HCT116 (cell line): ENCODE measurements around the gene FLNA.
"Not testable (repeated sequence)": the region's sequence is repeated elsewhere in the genome, so short reads cannot be mapped to it uniquely, and the experiment has no call there.

Experiments used
- CEBPB ChIP-seq: IDR thresholded peaks from 2 replicates; pipeline ENCODE4 v1.6.1; 2012; ENCODE audit warnings: low read depth
- CTCF ChIP-seq, 3 experiments: fragments of 200-600 bp in 1 of 3; sonication (generic) in 1 of 3; IDR thresholded peaks in 2 of 3; conservative IDR thresholded peaks in 1 of 3; 2 replicates each; pipeline ENCODE4 v1.5.1; 2012 to 2017; ENCODE audit warnings: low read depth in 2 of 3, low read length in 2 of 3, antibody characterized with exemption in 1 of 3, borderline replicate concordance in 1 of 3, control low read depth in 1 of 3, mild to moderate bottlenecking in 1 of 3, mixed read lengths in 1 of 3, mixed run types in 1 of 3, moderate library complexity in 1 of 3; ENCODE audit not compliant: insufficient read depth in 1 of 3
- EGR1 ChIP-seq: IDR thresholded peaks from 2 replicates; pipeline ENCODE4 v1.6.1; 2012; ENCODE audit warnings: low read depth
- ELF1 ChIP-seq: IDR thresholded peaks from 2 replicates; pipeline ENCODE4 v1.6.1; 2012; ENCODE audit warnings: low read depth, borderline replicate concordance
- EZH2 ChIP-seq: fragments of 200-600 bp; sonication (generic); IDR thresholded peaks from 2 replicates; pipeline ENCODE4 v1.6.1; 2017; ENCODE audit warnings: antibody characterized with exemption, mixed run types
- JUND ChIP-seq: IDR thresholded peaks from 2 replicates; pipeline ENCODE4 v1.6.1; 2012
- POLR2A ChIP-seq: IDR thresholded peaks from 2 replicates; pipeline ENCODE4 v1.7.0; 2011; ENCODE audit warnings: borderline replicate concordance; ENCODE audit not compliant: insufficient read depth, insufficient read length; ENCODE audit errors: extremely low read depth
- POLR2AphosphoS5 ChIP-seq: IDR thresholded peaks from 2 replicates; pipeline ENCODE4 v1.6.1; 2011; ENCODE audit warnings: mild to moderate bottlenecking, low read depth, low read length, moderate library complexity
- RAD21 ChIP-seq: IDR thresholded peaks from 2 replicates; pipeline ENCODE4 v1.6.1; 2012; ENCODE audit warnings: low read depth, mild to moderate bottlenecking
- REST ChIP-seq: IDR thresholded peaks from 2 replicates; pipeline ENCODE4 v1.6.1; 2012; ENCODE audit warnings: low read depth
- SP1 ChIP-seq: IDR thresholded peaks from 2 replicates; pipeline ENCODE4 v1.6.1; 2012; ENCODE audit warnings: low read depth
- YY1 ChIP-seq: IDR thresholded peaks from 2 replicates; pipeline ENCODE4 v1.6.1; 2011; ENCODE audit warnings: low read length, low read depth, moderate library complexity, mild to moderate bottlenecking; ENCODE audit not compliant: insufficient replicate concordance; ENCODE audit errors: extremely low read depth
- ZNF274 ChIP-seq: fragments of 200-500 bp; sonication (Bioruptor generic); IDR thresholded peaks from 2 replicates; pipeline ENCODE4 v1.6.1; 2014; ENCODE audit warnings: mild to moderate bottlenecking, low read depth, low read length, inconsistent platforms

- not testable (repeated sequence) for TF ChIP-seq CEBPB; REST; SP1; ZNF274; RAD21; EGR1; POLR2A; CTCF (IDR thresholded peaks at IDR 0.05 in 2 of 3, conservative IDR thresholded peaks at IDR 0.05 in 1 of 3; ENCODE audit: borderline replicate concordance in 1 of 3, insufficient read depth in 1 of 3, low read depth in 2 of 3, low read length in 2 of 3); YY1; POLR2AphosphoS5; JUND; EZH2; ELF1
Measured at GRCh38 chrX:154343620-154344019, 30.8 kb downstream of the FLNA start.
